ENCODE results near the gene SLC25A28. TPM values are rescaled to one million over a fixed set of nuclear protein-coding genes. Genes with fewer than 3 reads are reported as not detected.

SLC25A28 gene
- total RNA-seq, 2 experiments from 2014 or later = 31.6 to 36.3 TPM

GRCh38 chr10:99595770-99596465 is 24.3 kb downstream of the SLC25A28 start:
- H3K9me3 ChIP-seq (ENCODE audit: low read length) = no peaks in the 10 kb centered on the region
- no peak overlapping the region for H2AFZ ChIP-seq (ENCODE audit: low read length)
- BruUV-seq (replicated peaks) = no TSS peak
- ChIA-PET POLR2A (interaction anchor here (1.3 kb wide), 1 partner anchor 12 kb away, joined by 3 read pairs; no protein-coding TSS in a partner anchor), CTCF (ENCODE audit: unreplicated experiment) (no interaction called here)
- no peaks in the 10 kb centered on the region for H3K36me3 ChIP-seq (ENCODE audit: insufficient read depth, low read length)
- H3K4me3 ChIP-seq (ENCODE audit: low read depth, low read length, poor library complexity, severe bottlenecking) = no peak overlapping the region
- TF ChIP-seq EZH2phosphoT487 (IDR thresholded peaks at IDR 0.05; ENCODE audit: borderline replicate concordance, low read depth, low read length) (no peak), CTCF (conservative IDR thresholded peaks at IDR 0.05; ENCODE audit: low read length) (no peak)
- no peaks in the 10 kb centered on the region for H3K79me2 ChIP-seq (ENCODE audit: insufficient read depth, low read depth, low read length)
- no peaks in the 10 kb centered on the region for H4K20me1 ChIP-seq (ENCODE audit: insufficient read depth, low read length)
- DNase-seq (ENCODE audit: low spot score) = no peak
- intact Hi-C loops (cut with micrococcal nuclease; ENCODE audit: unreplicated experiment) = no loop called here
- H3K27ac ChIP-seq (ENCODE audit: low read depth, low read length, poor library complexity, severe bottlenecking) = no peak overlapping the region
- no peak overlapping the region for H3K4me2 ChIP-seq (ENCODE audit: low read length)
- H3K4me1 ChIP-seq (ENCODE audit: insufficient read depth, low read length, poor library complexity, severe bottlenecking) = peaks cover 7% of the 10 kb centered on the region
- H3K9me2 ChIP-seq (ENCODE audit: insufficient read depth, low read length) = no peaks in the 10 kb centered on the region

GRCh38 chr10:99595236-99595635 is 25.0 kb downstream of the SLC25A28 start:
- BruUV-seq (replicated peaks) = no TSS peak
- CTCF ChIA-PET (ENCODE audit: unreplicated experiment) = no interaction called here

More at GRCh38 chr10:99595236-99595635, 25.0 kb downstream of the SLC25A28 start:
- no peak for DNase-seq (ENCODE audit: low spot score)
- POLR2A ChIA-PET = interaction anchor here (0.7 kb wide), 2 partner anchors 20 to 582 kb away, joined by 3 to 5 read pairs; no protein-coding TSS in a partner anchor
- H3K27ac ChIP-seq (ENCODE audit: low read depth, low read length, poor library complexity, severe bottlenecking) = no peak overlapping the region
- H4K20me1 ChIP-seq (ENCODE audit: insufficient read depth, low read length) = no peaks in the 10 kb centered on the region
- no peak overlapping the region for H3K4me3 ChIP-seq (ENCODE audit: low read depth, low read length, poor library complexity, severe bottlenecking)
- H3K9me2 ChIP-seq (ENCODE audit: insufficient read depth, low read length) = no peaks in the 10 kb centered on the region
- H3K79me2 ChIP-seq (ENCODE audit: insufficient read depth, low read depth, low read length) = no peaks in the 10 kb centered on the region
- no peaks in the 10 kb centered on the region for H3K36me3 ChIP-seq (ENCODE audit: insufficient read depth, low read length)
- peaks cover 6% of the 10 kb centered on the region for H3K4me1 ChIP-seq (ENCODE audit: insufficient read depth, low read length, poor library complexity, severe bottlenecking)
- intact Hi-C loops (cut with micrococcal nuclease; ENCODE audit: unreplicated experiment) = no loop called here
- H3K4me2 ChIP-seq (ENCODE audit: low read length) = no peak overlapping the region
- H3K9me3 ChIP-seq (ENCODE audit: low read length) = no peaks in the 10 kb centered on the region
- TF ChIP-seq EZH2phosphoT487 (IDR thresholded peaks at IDR 0.05; ENCODE audit: borderline replicate concordance, low read depth, low read length) (no peak), CTCF (conservative IDR thresholded peaks at IDR 0.05; ENCODE audit: low read length) (no peak)
- H2AFZ ChIP-seq (ENCODE audit: low read length) = no peak overlapping the region

Measured in OCI-LY7 (cell line).